PC-9 (cell line): Measurements from ENCODE around the gene EPHA1. TPM values are rescaled to one million over a fixed set of nuclear protein-coding genes. Genes with fewer than 3 reads are reported as not detected.
"Not testable (repeated sequence)": the region's sequence is repeated elsewhere in the genome, so short reads cannot be mapped to it uniquely, and the experiment has no call there.

Source experiments
- BruUV-seq: library from RNA; stranded (reverse); fragments of 400-500 nt; replicated peaks from 2 replicates; lab custom pipeline; 2021; lab: Mats Ljungman, UMichigan
- CTCF ChIA-PET: fragments of 300-600 bp; sonication (Branson Sonifier 250); formaldehyde crosslinking; loops from one replicate; lab custom pipeline; 2022; ENCODE audit warnings: antibody characterized with exemption; lab: Charles Lee
- POLR2A ChIA-PET: fragments of 300-600 bp; sonication (Branson Sonifier 250); formaldehyde crosslinking; loops from one replicate; lab custom pipeline; 2022; ENCODE audit warnings: antibody characterized with exemption; ENCODE audit not compliant: unreplicated experiment; lab: Charles Lee
- DNase-seq, 2 experiments: peaks; one replicate each; pipeline versions ENCODE4 v3.0.0 to v3.0.0-alpha.2; 2015 to 2022; ENCODE audit warnings: mixed read lengths in 1 of 2
- H2AFZ ChIP-seq: fragments of 200-600 bp; sonication (generic); 2 replicates; pipeline ENCODE4 v1.8.1; 2017; ENCODE audit warnings: antibody characterized with exemption
- H3F3A ChIP-seq: fragments of 200-600 bp; sonication (generic); 2 replicates; pipeline ENCODE4 v1.8.1; 2017; ENCODE audit warnings: antibody characterized with exemption, mild to moderate bottlenecking, low read depth; ENCODE audit not compliant: insufficient read depth
- H3K27ac ChIP-seq: fragments of 200-600 bp; sonication (generic); 2 replicates; pipeline ENCODE4 v1.6.1; 2016; ENCODE audit warnings: mixed run types
- H3K27me3 ChIP-seq: fragments of 200-600 bp; sonication (generic); 2 replicates; pipeline ENCODE4 v1.6.1; 2016; ENCODE audit warnings: low read depth, mixed run types; ENCODE audit not compliant: insufficient read depth
- H3K36me3 ChIP-seq: fragments of 200-600 bp; sonication (generic); 2 replicates; pipeline ENCODE4 v1.6.1; 2016; ENCODE audit warnings: low read depth, mixed run types
- H3K4me1 ChIP-seq: fragments of 200-600 bp; sonication (generic); replicated peaks from 2 replicates; pipeline ENCODE4 v1.6.1; 2016; ENCODE audit warnings: mixed run types; ENCODE audit not compliant: insufficient read depth
- H3K4me2 ChIP-seq: fragments of 200-600 bp; sonication (generic); 2 replicates; pipeline ENCODE4 v1.6.1; 2017; ENCODE audit warnings: mixed run types
- H3K4me3 ChIP-seq: fragments of 200-600 bp; sonication (generic); 2 replicates; pipeline ENCODE4 v1.6.1; 2016; ENCODE audit warnings: mixed run types
- H3K79me2 ChIP-seq: fragments of 200-600 bp; sonication (generic); 2 replicates; pipeline ENCODE4 v1.6.1; 2017; ENCODE audit warnings: low read depth, mixed run types
- H3K9me2 ChIP-seq: fragments of 200-600 bp; sonication (generic); 2 replicates; pipeline ENCODE4 v1.8.1; 2017; ENCODE audit warnings: mild to moderate bottlenecking; ENCODE audit not compliant: insufficient read depth
- H3K9me3 ChIP-seq: fragments of 200-600 bp; sonication (generic); 2 replicates; pipeline ENCODE4 v1.8.1; 2016; ENCODE audit warnings: low read depth; ENCODE audit not compliant: insufficient read depth
- H4K20me1 ChIP-seq: fragments of 200-600 bp; sonication (generic); 2 replicates; pipeline ENCODE4 v1.8.1; 2017; ENCODE audit not compliant: insufficient read depth
- EZH2 ChIP-seq: fragments of 200-600 bp; sonication (generic); IDR thresholded peaks from 2 replicates; pipeline ENCODE4 v1.8.0; 2017; ENCODE audit warnings: antibody characterized with exemption, low read depth
- intact Hi-C: fragments of 100-400 bp; cut with micrococcal nuclease; formaldehyde crosslinking; loops from one replicate; pipeline ENCODE4 v1.10.0; 2022; ENCODE audit not compliant: unreplicated experiment
- total RNA-seq: library from RNA; stranded (reverse); gene quantifications from 2 replicates; pipeline ENCODE4 v1.2.3, GENCODE V29; 2021
- TF ChIP-seq, protein P1 (sequence below): fragments of 200-600 bp; sonication (generic); conservative IDR thresholded peaks from 2 replicates; pipeline ENCODE4 v1.6.1; 2017; ENCODE audit warnings: mixed run types, antibody characterized with exemption, mild to moderate bottlenecking, moderate library complexity

EPHA1 gene
- total RNA-seq, 1 experiment from 2014 or later: 35.5 TPM

DNA sequence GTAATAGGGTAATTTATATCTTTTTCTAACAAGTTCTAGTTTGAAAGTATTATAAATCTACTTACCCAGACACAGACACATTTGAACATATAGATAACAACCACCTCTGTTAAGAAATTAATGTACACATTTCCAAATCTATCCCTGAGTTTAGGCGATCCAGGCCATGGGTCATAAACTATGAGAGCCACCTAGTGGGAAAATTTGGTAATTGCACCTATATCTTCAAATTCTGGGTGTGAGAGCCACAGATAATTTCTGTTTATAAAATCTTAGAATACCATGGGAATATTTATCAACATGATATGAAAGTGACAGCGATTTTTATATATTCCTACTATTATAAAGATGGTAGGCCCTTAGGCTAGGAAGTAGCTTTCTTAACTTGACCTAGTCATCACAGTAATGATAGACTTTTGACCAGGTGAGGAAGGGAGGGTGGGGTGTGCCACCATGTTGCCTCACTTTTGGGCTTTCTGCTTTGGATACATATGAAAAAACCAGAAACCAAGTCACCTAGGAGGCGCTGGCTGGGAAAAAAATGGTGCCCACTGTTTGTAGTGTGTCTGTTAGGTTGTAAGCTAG lies 8.0 kb upstream of the EPHA1 start:
- TF ChIP-seq EZH2: no peak
- TF ChIP-seq, protein P1, sequence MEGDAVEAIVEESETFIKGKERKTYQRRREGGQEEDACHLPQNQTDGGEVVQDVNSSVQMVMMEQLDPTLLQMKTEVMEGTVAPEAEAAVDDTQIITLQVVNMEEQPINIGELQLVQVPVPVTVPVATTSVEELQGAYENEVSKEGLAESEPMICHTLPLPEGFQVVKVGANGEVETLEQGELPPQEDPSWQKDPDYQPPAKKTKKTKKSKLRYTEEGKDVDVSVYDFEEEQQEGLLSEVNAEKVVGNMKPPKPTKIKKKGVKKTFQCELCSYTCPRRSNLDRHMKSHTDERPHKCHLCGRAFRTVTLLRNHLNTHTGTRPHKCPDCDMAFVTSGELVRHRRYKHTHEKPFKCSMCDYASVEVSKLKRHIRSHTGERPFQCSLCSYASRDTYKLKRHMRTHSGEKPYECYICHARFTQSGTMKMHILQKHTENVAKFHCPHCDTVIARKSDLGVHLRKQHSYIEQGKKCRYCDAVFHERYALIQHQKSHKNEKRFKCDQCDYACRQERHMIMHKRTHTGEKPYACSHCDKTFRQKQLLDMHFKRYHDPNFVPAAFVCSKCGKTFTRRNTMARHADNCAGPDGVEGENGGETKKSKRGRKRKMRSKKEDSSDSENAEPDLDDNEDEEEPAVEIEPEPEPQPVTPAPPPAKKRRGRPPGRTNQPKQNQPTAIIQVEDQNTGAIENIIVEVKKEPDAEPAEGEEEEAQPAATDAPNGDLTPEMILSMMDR: peak; percentile 95
- intact Hi-C loops: loop anchor here (2.0 to 5.0 kb wide), 3 partner anchors 41 to 176 kb away; no protein-coding TSS in a partner anchor
- Histone ChIP-seq H4K20me1 (no peaks in the 10 kb centered on the region), H3K27ac (no peak overlapping the region), H2AFZ (no peak overlapping the region), H3K27me3 (no peaks in the 10 kb centered on the region), H3K9me3 (no peaks in the 10 kb centered on the region), H3K9me2 (no peaks in the 10 kb centered on the region), H3K4me3 (no peak overlapping the region), H3K36me3 (no peaks in the 10 kb centered on the region), H3K4me2 (no peak overlapping the region), H3K4me1 (peaks cover 6% of the 10 kb centered on the region), H3F3A (no peaks in the 10 kb centered on the region; the same call in 1 of the 2 replicates), H3K79me2 (no peaks in the 10 kb centered on the region)
- peak in 1 of 2 experiments; percentile 49 for DNase-seq
- POLR2A ChIA-PET: interaction anchor here (0.6 kb wide), 1 partner anchor 214 kb away, joined by 6 read pairs; no protein-coding TSS in a partner anchor
- CTCF ChIA-PET: interaction anchor here (3.6 kb wide), 1 partner anchor 176 kb away, joined by 25 read pairs; no protein-coding TSS in a partner anchor
- BruUV-seq: no TSS peak

DNA sequence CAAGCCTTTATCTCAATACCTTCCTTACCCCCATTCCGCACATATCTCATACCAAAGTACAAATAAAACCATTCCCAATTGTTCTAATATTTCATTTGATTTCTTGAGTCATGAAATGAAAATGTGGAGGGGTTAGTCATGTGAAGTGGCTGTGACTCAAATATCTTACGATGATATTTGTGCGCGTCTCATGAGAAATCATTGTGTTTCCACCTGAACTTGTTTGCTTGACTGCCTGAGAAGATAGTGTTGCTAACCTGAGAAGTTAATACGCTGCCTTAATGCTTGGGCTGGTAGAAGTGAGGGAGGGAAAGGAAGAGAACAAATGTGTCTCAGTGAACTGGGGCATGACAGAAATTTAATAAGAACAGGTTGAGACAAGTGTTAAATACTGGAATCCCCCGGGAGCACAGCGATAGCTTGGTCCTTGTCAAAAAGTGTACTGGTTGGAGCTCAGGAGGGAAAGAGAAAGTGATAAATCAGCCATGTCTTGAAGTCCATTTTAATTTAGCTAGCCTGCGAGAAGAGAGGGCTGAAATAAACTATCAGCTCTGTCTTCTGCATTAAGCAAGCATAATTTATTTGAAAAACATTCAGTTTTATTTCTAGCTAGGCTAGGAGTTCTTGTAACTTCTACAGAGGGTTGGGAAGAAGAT lies 7.2 kb upstream of the EPHA1 start:
- Histone ChIP-seq H3K4me3 (no peak overlapping the region), H3K4me1 (peaks cover 6% of the 10 kb centered on the region), H3K9me3 (no peaks in the 10 kb centered on the region), H3K36me3 (no peaks in the 10 kb centered on the region), H3K27ac (no peak overlapping the region), H4K20me1 (no peaks in the 10 kb centered on the region), H3K27me3 (no peaks in the 10 kb centered on the region), H3F3A (no peaks in the 10 kb centered on the region; the same call in 1 of the 2 replicates), H3K79me2 (no peaks in the 10 kb centered on the region), H3K9me2 (no peaks in the 10 kb centered on the region), H3K4me2 (no peak overlapping the region), H2AFZ (no peak overlapping the region)
- DNase-seq: peak in 1 of 2 experiments; percentile 60
- intact Hi-C loops: loop anchor here (2.0 to 5.0 kb wide), 3 partner anchors 41 to 175 kb away; no protein-coding TSS in a partner anchor
- ChIA-PET CTCF (interaction anchor here (3.6 kb wide), 1 partner anchor 176 kb away, joined by 25 read pairs; no protein-coding TSS in a partner anchor), POLR2A (interaction anchor here (0.5 kb wide), 1 partner anchor 10 kb away, joined by 11 read pairs; no protein-coding TSS in a partner anchor)
- no TSS peak for BruUV-seq
- TF ChIP-seq, protein P1: no peak
- TF ChIP-seq EZH2: no peak

DNA sequence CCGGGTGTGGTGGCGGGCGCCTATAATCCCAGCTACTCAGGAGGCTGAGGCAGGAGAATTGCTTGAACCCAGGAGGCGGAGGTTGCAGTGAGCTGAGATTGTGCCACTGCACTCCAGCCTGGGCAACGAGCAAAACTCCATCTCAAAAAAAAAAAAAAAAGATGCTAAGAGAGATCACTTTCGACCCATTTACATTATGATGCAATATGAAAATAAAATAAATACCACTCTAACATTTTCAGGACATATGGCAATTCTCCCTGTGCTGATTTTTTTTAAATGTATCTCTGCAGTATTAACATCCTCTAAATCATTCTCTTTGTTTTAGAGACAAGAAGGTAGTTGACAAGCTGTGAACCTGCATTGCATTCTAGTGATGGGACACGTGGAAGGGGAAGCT lies 6.6 kb upstream of the EPHA1 start:
- not testable (repeated sequence) for H3K79me2 ChIP-seq, H4K20me1 ChIP-seq, H3K36me3 ChIP-seq, H3K9me3 ChIP-seq, BruUV-seq, H3K27me3 ChIP-seq, H3K4me3 ChIP-seq, H3K9me2 ChIP-seq, H3F3A ChIP-seq, H3K4me2 ChIP-seq, H2AFZ ChIP-seq, DNase-seq, H3K27ac ChIP-seq, H3K4me1 ChIP-seq
- POLR2A ChIA-PET: interaction anchor here (0.5 kb wide), 1 partner anchor 10 kb away, joined by 11 read pairs; no protein-coding TSS in a partner anchor
- CTCF ChIA-PET: interaction anchor here (3.6 kb wide), 1 partner anchor 175 kb away, joined by 25 read pairs; no protein-coding TSS in a partner anchor
- intact Hi-C loops: loop anchor here (5.0 kb wide), 1 partner anchor 42 kb away; no protein-coding TSS in a partner anchor
